H1 (cell line): ENCODE measurements around the gene SMAD1. TPM values are rescaled to one million over a fixed set of nuclear protein-coding genes. Genes with fewer than 3 reads are reported as not detected.

Experiments
- CTCF ChIA-PET: fragments of 300-600 bp; sonication (Branson Sonifier 250); formaldehyde crosslinking; loops from one replicate; lab custom pipeline; 2021; ENCODE audit not compliant: partially characterized antibody; lab: Charles Lee
- POLR2A ChIA-PET: fragments of 300-600 bp; sonication (Branson Sonifier 250); formaldehyde crosslinking; loops from one replicate; lab custom pipeline; 2021; ENCODE audit warnings: inconsistent platforms; ENCODE audit not compliant: partially characterized antibody; lab: Charles Lee
- DNase-seq, 2 experiments: peaks; one replicate each; pipeline versions ENCODE4 v3.0.0 to v3.0.0-alpha.2; 2010 to 2022; ENCODE audit warnings: low spot score in 2 of 2, low read depth in 1 of 2, mixed read lengths in 1 of 2
- FAIRE-seq: peaks from 2 replicates; lab custom pipeline; 2011; peaks lifted over from hg19 to GRCh38; lab: Jason Lieb, UNC
- H2AFZ ChIP-seq: 2 replicates; pipeline ENCODE4 v1.8.1; 2012; ENCODE audit warnings: low read length, inconsistent platforms
- H2AK5ac ChIP-seq: 2 replicates; pipeline ENCODE4 v1.6.1; 2013; ENCODE audit warnings: low read depth, low read length
- H2BK120ac ChIP-seq: replicated peaks from 2 replicates; pipeline ENCODE3; 2013; ENCODE audit warnings: low read depth, low read length, inconsistent platforms
- H2BK12ac ChIP-seq: 2 replicates; pipeline ENCODE4 v1.6.1; 2013; ENCODE audit warnings: low read depth, low read length
- H2BK15ac ChIP-seq: 2 replicates; pipeline ENCODE4 v1.6.1; 2013; ENCODE audit warnings: low read length
- H2BK20ac ChIP-seq: 2 replicates; pipeline ENCODE4 v1.6.1; 2013; ENCODE audit warnings: low read length
- H2BK5ac ChIP-seq: 2 replicates; pipeline ENCODE4 v1.6.1; 2013; ENCODE audit warnings: low read depth, low read length
- H3K14ac ChIP-seq: 2 replicates; pipeline ENCODE4 v1.6.1; 2013; ENCODE audit warnings: inconsistent platforms; ENCODE audit not compliant: insufficient read length
- H3K18ac ChIP-seq: 2 replicates; pipeline ENCODE4 v1.6.1; 2013; ENCODE audit warnings: low read length; ENCODE audit errors: extremely low read depth
- H3K23ac ChIP-seq: 2 replicates; pipeline ENCODE4 v1.6.1; 2013; ENCODE audit warnings: inconsistent platforms; ENCODE audit not compliant: insufficient read length
- H3K23me2 ChIP-seq: 2 replicates; pipeline ENCODE4 v1.6.1; 2013; ENCODE audit warnings: low read depth, low read length
- H3K27ac ChIP-seq: 2 replicates; pipeline ENCODE4 v1.6.1; 2011; ENCODE audit warnings: low read depth, low read length, inconsistent platforms
- H3K27me3 ChIP-seq, 4 experiments: replicated peaks in 1 of 4; 1 replicate in 1 of 4; 2 replicates in 3 of 4; pipeline versions ENCODE4 v1.6.1 to v1.8.1; 2011 to 2013; ENCODE audit warnings: low read length in 3 of 4, mild to moderate bottlenecking in 3 of 4, inconsistent platforms in 2 of 4, mixed read lengths in 2 of 4, moderate library complexity in 1 of 4; ENCODE audit not compliant: control insufficient read depth in 3 of 4, insufficient read depth in 3 of 4; ENCODE audit errors: extremely low read depth in 1 of 4
- H3K36me3 ChIP-seq, 4 experiments: 2 replicates each; pipeline versions ENCODE4 v1.6.1 to v1.8.1; 2011 to 2013; ENCODE audit warnings: mild to moderate bottlenecking in 4 of 4, low read length in 3 of 4, moderate library complexity in 2 of 4, control low read depth in 1 of 4, inconsistent platforms in 1 of 4; ENCODE audit not compliant: insufficient read depth in 4 of 4, control insufficient read depth in 2 of 4
- H3K4ac ChIP-seq: replicated peaks from 2 replicates; pipeline ENCODE3; 2013; ENCODE audit warnings: low read length, low read depth, mixed read lengths, inconsistent platforms; ENCODE audit not compliant: insufficient read length
- H3K4me1 ChIP-seq, 4 experiments: replicated peaks in 1 of 4; 1 replicate in 1 of 4; 2 replicates in 3 of 4; pipeline versions ENCODE4 v1.6.1 to v1.8.1; 2011 to 2013; ENCODE audit warnings: low read length in 3 of 4, inconsistent platforms in 2 of 4, mixed read lengths in 1 of 4; ENCODE audit not compliant: insufficient read depth in 4 of 4, control insufficient read depth in 3 of 4
- H3K4me2 ChIP-seq, 2 experiments: 2 replicates each; pipeline versions ENCODE4 v1.6.1 to v1.8.1; 2011 to 2013; ENCODE audit warnings: low read depth in 2 of 2, low read length in 2 of 2, control low read depth in 1 of 2, inconsistent platforms in 1 of 2, mild to moderate bottlenecking in 1 of 2; ENCODE audit not compliant: insufficient read depth in 1 of 2
- H3K4me3 ChIP-seq, 4 experiments: fragments of 200-600, 300-600 bp in 1 of 4; sonication (generic), shearing (Covaris generic), sonication (Bioruptor Twin) in 1 of 4; 2 replicates each; pipeline versions ENCODE4 v1.5.1 to v1.8.1; 2011 to 2016; ENCODE audit warnings: low read length in 4 of 4, low read depth in 3 of 4, control low read depth in 2 of 4, inconsistent platforms in 2 of 4, mild to moderate bottlenecking in 2 of 4, mixed read lengths in 1 of 4, moderate library complexity in 1 of 4; ENCODE audit not compliant: insufficient read depth in 2 of 4; ENCODE audit errors: extremely low read depth in 1 of 4
- H3K56ac ChIP-seq: replicated peaks from 2 replicates; pipeline ENCODE3; 2013; ENCODE audit warnings: low read depth, mild to moderate bottlenecking, mixed read lengths, low read length, inconsistent platforms; ENCODE audit not compliant: insufficient read length
- H3K79me1 ChIP-seq: 2 replicates; pipeline ENCODE4 v1.6.1; 2013; ENCODE audit warnings: low read depth, low read length, control low read depth
- H3K79me2 ChIP-seq, 2 experiments: 2 replicates each; pipeline versions ENCODE4 v1.6.1 to v1.8.1; 2012 to 2013; ENCODE audit warnings: low read length in 2 of 2, mild to moderate bottlenecking in 2 of 2, inconsistent platforms in 1 of 2; ENCODE audit not compliant: insufficient read depth in 2 of 2, control insufficient read depth in 1 of 2
- H3K9ac ChIP-seq, 4 experiments: replicated peaks in 1 of 4; 1 replicate in 1 of 4; 2 replicates in 3 of 4; pipeline versions ENCODE4 v1.6.1 to v1.8.1; 2011 to 2013; ENCODE audit warnings: low read depth in 3 of 4, low read length in 3 of 4, control low read depth in 2 of 4, mild to moderate bottlenecking in 2 of 4, moderate library complexity in 2 of 4, inconsistent platforms in 1 of 4; ENCODE audit errors: extremely low read depth in 1 of 4
- H3K9me3 ChIP-seq, 2 experiments: 2 replicates each; pipeline versions ENCODE4 v1.6.1 to v1.8.1; 2012 to 2013; ENCODE audit warnings: mild to moderate bottlenecking in 2 of 2, moderate library complexity in 2 of 2, control low read depth in 1 of 2, inconsistent platforms in 1 of 2, low read depth in 1 of 2, low read length in 1 of 2, mixed read lengths in 1 of 2; ENCODE audit not compliant: insufficient read depth in 2 of 2
- H4K20me1 ChIP-seq, 2 experiments: replicated peaks in 1 of 2; 2 replicates each; pipeline versions ENCODE3 to v1.8.1; 2011 to 2013; ENCODE audit warnings: inconsistent platforms in 2 of 2, low read length in 2 of 2, mild to moderate bottlenecking in 1 of 2; ENCODE audit not compliant: insufficient read depth in 2 of 2, control insufficient read depth in 1 of 2
- H4K5ac ChIP-seq: 2 replicates; pipeline ENCODE4 v1.6.1; 2013; ENCODE audit warnings: low read length, low read depth, mixed read lengths, inconsistent platforms; ENCODE audit not compliant: insufficient read length
- H4K8ac ChIP-seq: 2 replicates; pipeline ENCODE4 v1.8.0; 2013; ENCODE audit warnings: mild to moderate bottlenecking, moderate library complexity, low read length, inconsistent platforms; ENCODE audit not compliant: insufficient read depth; ENCODE audit errors: extremely low read depth
- H4K91ac ChIP-seq: replicated peaks from 2 replicates; pipeline ENCODE3; 2013; ENCODE audit warnings: low read length, mixed read lengths, inconsistent platforms; ENCODE audit not compliant: insufficient read length
- BACH1 ChIP-seq: IDR thresholded peaks from 2 replicates; pipeline ENCODE4 v1.6.1; 2012; ENCODE audit warnings: low read length, improper control_type of control experiment
- BCL11A ChIP-seq, 2 experiments: IDR thresholded peaks; one replicate each; pipeline ENCODE4 v1.6.1; 2011; ENCODE audit warnings: low read depth in 2 of 2, low read length in 2 of 2, mild to moderate bottlenecking in 2 of 2
- GTF2F1 ChIP-seq: IDR thresholded peaks from 2 replicates; pipeline ENCODE4 v1.6.1; 2012; ENCODE audit warnings: low read depth, low read length, improper control_type of control experiment, borderline replicate concordance
- HDAC2 ChIP-seq, 2 experiments: fragments of 300-600 bp in 1 of 2; sonication (generic) in 1 of 2; IDR thresholded peaks; 2 replicates each; pipeline ENCODE4 v1.6.1; 2011 to 2012; ENCODE audit warnings: low read depth in 2 of 2, low read length in 2 of 2, mild to moderate bottlenecking in 2 of 2, moderate library complexity in 2 of 2, borderline replicate concordance in 1 of 2, inconsistent platforms in 1 of 2
- NANOG ChIP-seq: IDR thresholded peaks from 2 replicates; pipeline ENCODE4 v1.6.1; 2011; ENCODE audit warnings: low read length, low read depth, mild to moderate bottlenecking, inconsistent platforms; ENCODE audit not compliant: insufficient read depth, poor library complexity, severe bottlenecking
- POLR2AphosphoS5 ChIP-seq: IDR thresholded peaks from 2 replicates; pipeline ENCODE4 v1.6.1; 2011; ENCODE audit warnings: low read depth, low read length
- RAD21 ChIP-seq, 2 experiments: IDR thresholded peaks in 1 of 2; conservative IDR thresholded peaks in 1 of 2; 2 replicates each; pipeline ENCODE4 v1.6.1; 2011; ENCODE audit warnings: low read depth in 2 of 2, low read length in 2 of 2, improper control_type of control experiment in 1 of 2, inconsistent platforms in 1 of 2, mild to moderate bottlenecking in 1 of 2, moderate library complexity in 1 of 2
- SIN3A ChIP-seq, 2 experiments: IDR thresholded peaks in 1 of 2; conservative IDR thresholded peaks in 1 of 2; 2 replicates each; pipeline ENCODE4 v1.6.1; 2011 to 2012; ENCODE audit warnings: low read length in 2 of 2, improper control_type of control experiment in 1 of 2, low read depth in 1 of 2, mild to moderate bottlenecking in 1 of 2
- SIX5 ChIP-seq: IDR thresholded peaks from 2 replicates; pipeline ENCODE4 v1.6.1; 2011; ENCODE audit warnings: mild to moderate bottlenecking, low read depth, low read length
- SP1 ChIP-seq: IDR thresholded peaks from 2 replicates; pipeline ENCODE4 v1.6.1; 2011; ENCODE audit warnings: low read depth, low read length
- SUZ12 ChIP-seq: fragments of 200-600 bp; sonication (generic); IDR thresholded peaks from 2 replicates; pipeline ENCODE4 v1.6.1; 2012; ENCODE audit warnings: mild to moderate bottlenecking, inconsistent platforms, low read length, moderate library complexity, mixed read lengths
- USF2 ChIP-seq: IDR thresholded peaks from 2 replicates; pipeline ENCODE4 v1.6.1; 2011; ENCODE audit warnings: low read length, improper control_type of control experiment
- WGBS, 2 experiments: shearing (Covaris generic) in 1 of 2; methylation state at CpG; one replicate each; pipeline versions ENCODE4 v1.1.6 to v1.1.7; 2013 to 2015; ENCODE audit warnings: low lambda C conversion rate in 2 of 2, mixed read lengths in 2 of 2, inconsistent platforms in 1 of 2, low coverage in 1 of 2, missing lambda C conversion rate in 1 of 2; ENCODE audit not compliant: insufficient replicate concordance in 2 of 2, insufficient coverage in 1 of 2, insufficient read length in 1 of 2; ENCODE audit errors: extremely low coverage in 1 of 2, missing lambda C conversion rate in 1 of 2; 5-methylcytosine and 5-hydroxymethylcytosine counted together
- polyA plus RNA-seq, 7 experiments: library from polyadenylated mRNA; depleted of rRNA in 3 of 7; stranded (reverse) in 5 of 7; unstranded in 2 of 7; fragments of >200 nt in 5 of 7; fragments of 200-250 nt in 2 of 7; gene quantifications; 1 replicate in 5 of 7; 2 replicates in 1 of 7; 4 replicates in 1 of 7; pipeline versions ENCODE4 v1.2.1 to v1.2.3, GENCODE V29; 2011 to 2013; ENCODE audit warnings: missing spikeins in 2 of 7, mixed read lengths in 2 of 7
- total RNA-seq: library from RNA; stranded (reverse); fragmentation: NEBNext Ultra II Directional; extraction: Animal tissue kit (Norgen Biotek cat#: 25700); gene quantifications from 2 replicates; pipeline ENCODE4 v1.2.1, GENCODE V29; 2021

The SMAD1 gene
- total and polyA plus RNA-seq, 2 of the 8 experiments (the other 6 are each of a cell fraction or from before 2014, with no cell fraction given), result 22.6 to 25.3 TPM

GRCh38 chr4:145473203-145473602 lies 8.4 kb upstream of the SMAD1 start:
- Histone ChIP-seq H2BK5ac (no peak overlapping the region), H4K8ac (no peak overlapping the region), H3K79me2 (no peaks in the 10 kb centered on the region), H3K23me2 (no peaks in the 10 kb centered on the region), H3K4ac (no peak overlapping the region), H3K9me3 (peaks cover 14 to 20% of the 10 kb centered on the region in 2 experiments), H3K79me1 (no peaks in the 10 kb centered on the region), H3K4me2 (no peak overlapping the region), H3K23ac (no peak overlapping the region), H2AFZ (no peak overlapping the region), H3K18ac (no peak overlapping the region), H3K14ac (no peak overlapping the region), H2AK5ac (no peak overlapping the region), H3K36me3 (peaks cover 0 to 3% (median 0%) of the 10 kb centered on the region in 4 experiments; a peak in 1 of 8 replicates), H4K91ac (no peak overlapping the region), H2BK15ac (no peak overlapping the region), H4K5ac (no peak overlapping the region), H2BK12ac (no peak overlapping the region), H2BK120ac (no peak overlapping the region), H3K9ac (no peak overlapping the region), H3K4me1 (no peaks in the 10 kb centered on the region), H3K56ac (no peak overlapping the region), H3K27ac (no peak overlapping the region), H3K4me3 (no peak overlapping the region), H4K20me1 (no peaks in the 10 kb centered on the region), H2BK20ac (no peak overlapping the region), H3K27me3 (no peaks in the 10 kb centered on the region)
- ChIA-PET POLR2A (no interaction called here), CTCF (interaction anchor here (1.1 kb wide), 1 partner anchor 10 kb away, joined by 3 read pairs; no protein-coding TSS in a partner anchor)
- no peak for FAIRE-seq
- no peak for DNase-seq
- WGBS, 2 experiments, result 90% methylated on average over 4 of the region's 4 CpGs; no CpG with 5 or more reads in 1 of the 2 experiments
- TF ChIP-seq USF2, result no peak
- TF ChIP-seq SUZ12, result no peak
- TF ChIP-seq SIN3A (conservative IDR thresholded peaks at IDR 0.05 in 1 of 2, IDR thresholded peaks at IDR 0.05 in 1 of 2; ENCODE audit: low read depth in 1 of 2, low read length in 2 of 2), result no peak
- TF ChIP-seq RAD21 (IDR thresholded peaks at IDR 0.05 in 1 of 2, conservative IDR thresholded peaks at IDR 0.05 in 1 of 2; ENCODE audit: low read depth in 2 of 2, low read length in 2 of 2), result no peak
- TF ChIP-seq HDAC2 (IDR thresholded peaks at IDR 0.05; ENCODE audit: borderline replicate concordance in 1 of 2, low read depth in 2 of 2, low read length in 2 of 2), result no peak
- TF ChIP-seq NANOG, result no peak
- TF ChIP-seq SIX5, result no peak
- no peak for TF ChIP-seq BACH1
- no peak for TF ChIP-seq GTF2F1
- TF ChIP-seq POLR2AphosphoS5, result no peak
- no peak for TF ChIP-seq BCL11A (IDR thresholded peaks at IDR 0.05; ENCODE audit: low read depth in 2 of 2, low read length in 2 of 2)
- no peak for TF ChIP-seq SP1
